CD14-positive monocyte (primary cell): ENCODE measurements around the gene PILRA. TPM values are rescaled to one million over a fixed set of nuclear protein-coding genes. Genes with fewer than 3 reads are reported as not detected.

Experiments
- DNase-seq, 3 donors: peaks; one replicate each; pipeline ENCODE4 v3.0.0-alpha.2; 2011 to 2022
- H2AFZ ChIP-seq: 2 replicates; pipeline ENCODE4 v1.6.0; 2012; ENCODE audit warnings: mild to moderate bottlenecking, low read depth, low read length, inconsistent platforms; ENCODE audit not compliant: insufficient read depth, poor library complexity, severe bottlenecking
- H3K27ac ChIP-seq, 2 donors: 1 replicate in 1 of 2; 2 replicates in 1 of 2; pipeline ENCODE4 v1.5.1; 2012 to 2013; ENCODE audit warnings: low read length in 2 of 2, control low read depth in 1 of 2, inconsistent platforms in 1 of 2, low read depth in 1 of 2, mild to moderate bottlenecking in 1 of 2
- H3K27me3 ChIP-seq, 2 donors: one replicate each; pipeline versions ENCODE4 v1.6.0 to v1.6.1; 2011 to 2013; ENCODE audit warnings: low read length in 2 of 2; ENCODE audit not compliant: control insufficient read depth in 2 of 2, insufficient read depth in 2 of 2
- H3K36me3 ChIP-seq, 2 donors: replicated peaks in 1 of 2; 1 replicate in 1 of 2; 2 replicates in 1 of 2; pipeline versions ENCODE4 v1.5.1 to v1.6.1; 2012 to 2013; ENCODE audit warnings: low read length in 2 of 2, control low read depth in 1 of 2, inconsistent platforms in 1 of 2, mild to moderate bottlenecking in 1 of 2; ENCODE audit not compliant: insufficient read depth in 2 of 2, control insufficient read depth in 1 of 2
- H3K4me1 ChIP-seq, 2 donors: 1 replicate in 1 of 2; 2 replicates in 1 of 2; pipeline versions ENCODE4 v1.5.1 to v1.6.1; 2012 to 2013; ENCODE audit warnings: low read length in 2 of 2, control low read depth in 1 of 2, inconsistent platforms in 1 of 2, mild to moderate bottlenecking in 1 of 2, moderate library complexity in 1 of 2; ENCODE audit not compliant: insufficient read depth in 2 of 2, control insufficient read depth in 1 of 2
- H3K4me2 ChIP-seq: replicated peaks from 2 replicates; pipeline ENCODE3; 2012; ENCODE audit warnings: low read length, moderate library complexity, mild to moderate bottlenecking; ENCODE audit not compliant: poor library complexity, severe bottlenecking; ENCODE audit errors: extremely low read depth
- H3K4me3 ChIP-seq, 3 experiments: fragments of 200-600 bp in 1 of 3; sonication (generic) in 1 of 3; replicated peaks in 1 of 3; 1 replicate in 2 of 3; 2 replicates in 1 of 3; pipeline ENCODE4 v1.5.1; 2011 to 2013; ENCODE audit warnings: low read length in 3 of 3, mild to moderate bottlenecking in 3 of 3, control low read depth in 2 of 3, low read depth in 2 of 3, inconsistent platforms in 1 of 3, moderate library complexity in 1 of 3
- H3K79me2 ChIP-seq: 2 replicates; pipeline ENCODE4 v1.6.0; 2012; ENCODE audit warnings: mild to moderate bottlenecking, control low read depth, inconsistent platforms, low read length, moderate library complexity; ENCODE audit not compliant: insufficient read depth
- H3K9ac ChIP-seq: 2 replicates; pipeline ENCODE4 v1.6.0; 2017; ENCODE audit warnings: low read length, mild to moderate bottlenecking; ENCODE audit not compliant: insufficient read depth, poor library complexity, severe bottlenecking
- H3K9me3 ChIP-seq, 2 donors: replicated peaks in 1 of 2; 1 replicate in 1 of 2; 2 replicates in 1 of 2; pipeline versions ENCODE4 v1.5.1 to v1.6.1; 2012 to 2013; ENCODE audit warnings: low read length in 2 of 2, control low read depth in 1 of 2; ENCODE audit not compliant: control insufficient read depth in 1 of 2, insufficient read depth in 1 of 2
- H4K20me1 ChIP-seq: 2 replicates; pipeline ENCODE4 v1.6.0; 2012; ENCODE audit warnings: mild to moderate bottlenecking, low read length, control low read depth, moderate library complexity; ENCODE audit not compliant: insufficient read depth
- H3K27ac Mint-ChIP-seq, 7 donors: one replicate each; pipeline ENCODE4 v1.8.0; 2020; ENCODE audit warnings: mild to moderate bottlenecking in 7 of 7, mixed read lengths in 7 of 7, moderate library complexity in 6 of 7, inconsistent platforms in 2 of 7
- H3K27me3 Mint-ChIP-seq, 3 donors: one replicate each; pipeline ENCODE4 v1.8.0; 2021 to 2022; ENCODE audit warnings: low read depth in 3 of 3, mild to moderate bottlenecking in 3 of 3, mixed read lengths in 3 of 3, moderate library complexity in 3 of 3, inconsistent platforms in 1 of 3
- H3K36me3 Mint-ChIP-seq, 2 donors: one replicate each; pipeline ENCODE4 v1.8.0; 2020; ENCODE audit warnings: mixed read lengths in 2 of 2, inconsistent platforms in 1 of 2, mild to moderate bottlenecking in 1 of 2
- H3K4me1 Mint-ChIP-seq: one replicate; pipeline ENCODE4 v1.8.0; 2020; ENCODE audit warnings: mild to moderate bottlenecking, mixed read lengths
- H3K4me3 Mint-ChIP-seq, 2 donors: one replicate each; pipeline ENCODE4 v1.8.0; 2020; ENCODE audit warnings: mild to moderate bottlenecking in 2 of 2, mixed read lengths in 2 of 2, moderate library complexity in 1 of 2
- H3K9me3 Mint-ChIP-seq, 7 donors: one replicate each; pipeline ENCODE4 v1.8.0; 2020 to 2022; ENCODE audit warnings: mixed read lengths in 7 of 7, mild to moderate bottlenecking in 6 of 7, moderate library complexity in 6 of 7, inconsistent platforms in 2 of 7
- CTCF ChIP-seq: fragments of 200-600 bp; IDR thresholded peaks from one replicate; pipeline ENCODE4 v1.8.0; 2022; ENCODE audit warnings: antibody characterized with exemption, mild to moderate bottlenecking
- WGBS: methylation state at CpG from one replicate; pipeline ENCODE4 v1.1.5; 2013; ENCODE audit warnings: missing lambda C conversion rate; ENCODE audit not compliant: insufficient coverage; 5-methylcytosine and 5-hydroxymethylcytosine counted together
- intact Hi-C, 2 donors: fragments of 100-400 bp; cut with micrococcal nuclease; formaldehyde crosslinking; loops; one replicate each; pipeline versions ENCODE4 v1.15.0 to v1.15.1; 2023
- polyA plus RNA-seq, 3 donors: library from polyadenylated mRNA; depleted of rRNA in 1 of 3; unstranded in 2 of 3; stranded (reverse) in 1 of 3; fragments of 300-500 nt in 2 of 3; fragments of >200 nt in 1 of 3; fragmentation: Illumina TruSeq in 2 of 3; gene quantifications; 1 replicate in 2 of 3; 2 replicates in 1 of 3; pipeline ENCODE4 v1.2.3, GENCODE V29; 2012 to 2021

PILRA gene
- polyA plus RNA-seq, 3 donors, result 316 to 491 (median 364) TPM

GRCh38 chr7:100398239-100398638 is 25.0 kb downstream of the PILRA start:
- no peak overlapping the region for H2AFZ ChIP-seq
- no peak for DNase-seq
- H3K27ac Mint-ChIP-seq, result peak overlapping the region; percentile 27 to 98 (median 84)
- H3K27ac ChIP-seq, result peak overlapping the region in 1 of 2 donors; percentile 86
- TF ChIP-seq CTCF, result no peak
- peaks cover 0 to 3% of the 10 kb centered on the region in 2 donors for H3K9me3 ChIP-seq
- H3K4me3 ChIP-seq, result peak overlapping the region in 1 of 3 experiments; percentile 51
- H3K4me2 ChIP-seq, result peak overlapping the region; percentile 8
- intact Hi-C loops, result no loop called here
- H3K4me1 Mint-ChIP-seq, result peaks cover 70% of the 10 kb centered on the region
- H3K36me3 ChIP-seq, result peaks cover 45 to 74% of the 10 kb centered on the region in 2 donors
- H3K9me3 Mint-ChIP-seq, result peaks cover 0 to 3% (median 0%) of the 10 kb centered on the region in 7 donors
- 64% methylated on average over 2 of the region's 2 CpGs for WGBS
- H3K36me3 Mint-ChIP-seq, result peaks cover 66 to 71% of the 10 kb centered on the region in 2 donors
- H3K4me1 ChIP-seq, result peaks cover 50 to 67% of the 10 kb centered on the region in 2 donors
- peaks cover 28% of the 10 kb centered on the region for H3K79me2 ChIP-seq
- H3K4me3 Mint-ChIP-seq, result peak overlapping the region in 1 of 2 donors; percentile 58
- H4K20me1 ChIP-seq, result peaks cover 38% of the 10 kb centered on the region
- peaks cover 0 to 4% (median 2%) of the 10 kb centered on the region in 3 donors for H3K27me3 Mint-ChIP-seq
- no peak overlapping the region for H3K9ac ChIP-seq
- no peaks in the 10 kb centered on the region for H3K27me3 ChIP-seq

- H3K36me3 ChIP-seq, result peaks cover 58 to 78% of the 10 kb centered on the region in 2 donors
- Mint-ChIP-seq H3K27me3 (peaks cover 0 to 2% (median 2%) of the 10 kb centered on the region in 3 donors), H3K4me1 (peaks cover 62% of the 10 kb centered on the region), H3K36me3 (peaks cover 70 to 78% of the 10 kb centered on the region in 2 donors), H3K4me3 (no peak overlapping the region), H3K9me3 (peaks cover 0 to 3% (median 0%) of the 10 kb centered on the region in 7 donors), H3K27ac (no peak overlapping the region)
- WGBS, result 100% methylated on average over 3 of the region's 3 CpGs
- H3K4me2 ChIP-seq, result no peak overlapping the region
- H4K20me1 ChIP-seq, result peaks cover 40% of the 10 kb centered on the region
- no peak for TF ChIP-seq CTCF
- H3K79me2 ChIP-seq, result peaks cover 17% of the 10 kb centered on the region
- intact Hi-C loops, result loop anchor here in 1 of 2 donors (5.0 kb wide), 1 partner anchor 53 kb away; no protein-coding TSS in a partner anchor
- H3K9me3 ChIP-seq, result no peaks in the 10 kb centered on the region
- no peak for DNase-seq
- H3K4me3 ChIP-seq, result no peak overlapping the region
- no peak overlapping the region for H3K27ac ChIP-seq
- H2AFZ ChIP-seq, result no peak overlapping the region
- peaks cover 36 to 51% of the 10 kb centered on the region in 2 donors for H3K4me1 ChIP-seq
- H3K9ac ChIP-seq, result no peak overlapping the region
- no peaks in the 10 kb centered on the region for H3K27me3 ChIP-seq
These were observed 26.8 kb downstream of the PILRA start for GRCh38 chr7:100400041-100400440.
